Measurements from ENCODE around the gene MTOR.

DNA sequence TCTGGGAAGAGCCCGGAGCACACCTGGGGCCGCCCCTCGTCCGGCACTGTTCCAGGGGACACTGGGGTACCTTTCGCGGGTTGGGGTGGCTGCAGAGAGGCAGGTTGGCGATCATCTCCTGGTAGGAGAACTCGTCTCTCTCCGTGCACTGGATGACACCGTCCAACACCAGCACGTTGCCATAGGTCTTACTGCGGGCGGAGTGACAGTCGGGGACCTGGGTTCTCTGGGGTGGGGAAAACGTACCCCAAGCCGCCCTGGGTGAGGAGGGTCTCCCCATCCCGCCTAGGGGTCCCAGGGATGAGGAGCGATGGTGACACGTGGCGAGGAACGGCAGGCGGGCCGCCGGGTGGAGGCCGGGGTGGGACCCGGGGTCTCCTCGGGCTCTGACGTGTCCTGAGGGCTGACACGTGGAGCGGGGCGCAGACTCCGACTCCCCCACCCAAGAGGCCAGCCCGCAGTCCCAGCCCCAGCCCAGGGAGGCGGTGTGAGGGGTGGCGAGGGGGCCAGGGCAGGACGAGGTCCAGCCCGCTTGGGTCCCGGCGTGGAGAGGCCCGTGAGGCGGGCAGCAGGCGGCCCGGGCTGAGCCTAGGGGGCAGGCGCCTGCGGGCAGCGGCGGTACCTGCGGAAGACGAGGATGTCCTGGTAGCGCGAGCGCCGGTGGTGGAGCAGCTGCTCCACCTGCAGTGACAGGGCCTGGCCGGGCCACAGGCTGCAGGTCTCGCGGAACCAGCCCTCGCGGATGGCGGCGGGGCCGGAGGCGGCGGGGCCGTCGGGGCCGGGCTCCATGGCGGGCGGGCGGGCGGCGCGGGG is 203.0 kb downstream of the MTOR start:
- TF ChIP-seq, protein P1, sequence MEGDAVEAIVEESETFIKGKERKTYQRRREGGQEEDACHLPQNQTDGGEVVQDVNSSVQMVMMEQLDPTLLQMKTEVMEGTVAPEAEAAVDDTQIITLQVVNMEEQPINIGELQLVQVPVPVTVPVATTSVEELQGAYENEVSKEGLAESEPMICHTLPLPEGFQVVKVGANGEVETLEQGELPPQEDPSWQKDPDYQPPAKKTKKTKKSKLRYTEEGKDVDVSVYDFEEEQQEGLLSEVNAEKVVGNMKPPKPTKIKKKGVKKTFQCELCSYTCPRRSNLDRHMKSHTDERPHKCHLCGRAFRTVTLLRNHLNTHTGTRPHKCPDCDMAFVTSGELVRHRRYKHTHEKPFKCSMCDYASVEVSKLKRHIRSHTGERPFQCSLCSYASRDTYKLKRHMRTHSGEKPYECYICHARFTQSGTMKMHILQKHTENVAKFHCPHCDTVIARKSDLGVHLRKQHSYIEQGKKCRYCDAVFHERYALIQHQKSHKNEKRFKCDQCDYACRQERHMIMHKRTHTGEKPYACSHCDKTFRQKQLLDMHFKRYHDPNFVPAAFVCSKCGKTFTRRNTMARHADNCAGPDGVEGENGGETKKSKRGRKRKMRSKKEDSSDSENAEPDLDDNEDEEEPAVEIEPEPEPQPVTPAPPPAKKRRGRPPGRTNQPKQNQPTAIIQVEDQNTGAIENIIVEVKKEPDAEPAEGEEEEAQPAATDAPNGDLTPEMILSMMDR (IDR thresholded peaks at IDR 0.05), result no peak
- no peak for TF ChIP-seq POLR2AphosphoS5 (IDR thresholded peaks at IDR 0.05; ENCODE audit: insufficient read depth in 1 of 2, low read depth in 1 of 2)

All from vagina (tissue), 2 donors.